GM18502 (cell line): ENCODE measurements around the gene TYW3.
A peak's percentile ranks its signal among the peaks of the same experiment; 100 is the strongest.

Source experiments
- ATAC-seq: cut with Tn5 transposase; IDR thresholded peaks from one replicate; pipeline ENCODE4 v1.9.1; 2021; ENCODE audit warnings: mild to moderate bottlenecking; ENCODE audit not compliant: unreplicated experiment, poor library complexity

The TYW3 gene

DNA sequence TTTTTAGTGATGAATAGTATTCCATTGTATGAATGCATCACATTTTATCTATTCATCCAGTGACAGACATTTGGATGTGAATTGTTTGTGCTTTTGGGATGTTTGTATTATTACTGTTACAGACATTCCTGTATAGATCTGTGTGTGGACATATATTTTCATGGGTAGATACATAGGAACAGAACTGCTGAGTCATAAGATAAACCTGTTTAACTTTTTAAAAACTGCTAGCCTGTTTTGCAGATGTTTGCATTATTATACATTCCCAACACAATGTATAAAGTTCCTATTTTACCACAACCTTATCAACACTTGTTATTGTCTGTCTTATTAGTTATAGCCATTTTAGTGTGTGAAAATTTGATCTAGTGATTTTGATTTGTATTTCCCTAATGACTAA lies 46.8 kb downstream of the TYW3 start:
- ATAC-seq, result no peak

- no peak for ATAC-seq
These were observed 47.6 kb downstream of the TYW3 start for GRCh38 chr1:74780594-74780993.

- ATAC-seq, result no peak
These were observed 53.0 kb downstream of the TYW3 start for GRCh38 chr1:74785944-74786343.

DNA sequence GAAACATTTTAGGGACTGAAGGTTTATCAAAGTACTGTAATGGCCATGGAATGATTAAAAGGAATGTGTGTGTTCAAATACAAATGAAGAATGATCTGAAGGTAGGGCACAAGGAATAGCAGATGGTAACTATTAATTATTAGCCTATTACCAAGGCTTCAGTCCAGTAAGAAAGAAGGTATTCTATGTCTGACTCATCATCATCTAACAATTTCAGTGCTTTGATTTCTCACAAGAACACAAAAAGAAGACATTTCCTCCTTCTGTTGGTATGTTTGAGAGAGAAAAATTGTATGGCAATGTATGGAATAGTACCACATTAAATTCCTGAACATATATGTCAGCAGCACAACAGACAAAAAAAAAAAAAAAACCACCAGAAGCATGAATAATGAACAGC lies 57.5 kb downstream of the TYW3 start:
- no peak for ATAC-seq

DNA sequence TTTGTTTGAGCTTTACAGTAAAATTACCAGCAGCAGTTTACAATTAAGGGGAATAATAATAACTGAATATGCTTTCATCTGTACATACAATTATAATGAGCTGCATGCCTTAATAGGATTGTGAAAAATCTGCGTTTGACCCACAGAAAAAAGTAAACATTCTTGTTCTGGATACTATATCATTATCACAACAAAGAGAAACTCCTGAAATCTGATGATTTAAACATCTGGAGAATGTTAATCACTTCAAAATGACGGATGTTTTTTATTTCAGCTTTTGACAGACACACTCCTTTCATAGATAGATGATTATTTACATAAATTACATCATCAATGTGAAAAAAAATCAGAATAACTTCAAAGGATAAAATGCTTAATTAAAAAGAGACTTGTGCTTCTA lies 58.5 kb downstream of the TYW3 start:
- ATAC-seq, result no peak

- ATAC-seq, result no peak
These were observed 66.2 kb downstream of the TYW3 start for GRCh38 chr1:74799119-74799657.

- peak; percentile 79 for ATAC-seq
These were observed 78.7 kb downstream of the TYW3 start for GRCh38 chr1:74811436-74812179.

- peak; percentile 94 for ATAC-seq
These were observed 79.2 kb downstream of the TYW3 start for GRCh38 chr1:74812180-74812541.
